Astrocyte of the cerebellum (primary cell): ENCODE data around the gene WDR7.

ENCODE experiments used
- DNase-seq: peaks from one replicate; pipeline ENCODE4 v3.0.0-alpha.2; 2011; ENCODE audit warnings: low read depth
- H3K4me3 ChIP-seq: 2 replicates; pipeline ENCODE4 v1.5.1; 2011; ENCODE audit warnings: mild to moderate bottlenecking, low read depth, low read length, moderate library complexity
- in situ Hi-C: cut with HindIII; loops from 2 replicates; pipeline ENCODE4 v1.10.0; 2017; ENCODE audit warnings: low sequenced_read_pairs
- TF ChIP-seq, protein P1 (sequence below): IDR thresholded peaks from 2 replicates; pipeline ENCODE4 v1.5.1; 2012; ENCODE audit warnings: low read length, low read depth, moderate library complexity, mild to moderate bottlenecking; ENCODE audit errors: missing control alignments

Gene WDR7

DNA sequence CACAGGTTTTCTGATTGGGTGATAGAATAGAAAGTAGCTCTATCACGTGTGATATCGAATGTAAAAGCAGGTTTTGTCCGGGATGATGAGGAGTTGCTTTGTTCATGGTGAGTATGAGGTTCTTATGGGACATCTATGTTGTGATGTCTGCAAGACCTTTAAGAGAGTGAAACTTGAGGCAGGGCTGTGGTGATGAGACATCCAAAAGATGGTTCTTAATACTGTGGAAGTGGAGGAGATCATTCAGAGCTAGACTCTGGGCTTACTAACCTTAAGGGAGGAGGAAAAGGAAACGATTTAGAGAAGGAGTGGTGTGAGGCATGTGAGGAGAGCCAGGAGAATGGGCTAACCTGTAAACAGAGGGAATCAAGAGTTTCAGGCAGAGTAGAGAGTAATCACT, 92.0 kb downstream of the WDR7 start:
- no peak overlapping the region for H3K4me3 ChIP-seq
- in situ Hi-C loops = no loop called here
- no peak for DNase-seq
- TF ChIP-seq, protein P1, sequence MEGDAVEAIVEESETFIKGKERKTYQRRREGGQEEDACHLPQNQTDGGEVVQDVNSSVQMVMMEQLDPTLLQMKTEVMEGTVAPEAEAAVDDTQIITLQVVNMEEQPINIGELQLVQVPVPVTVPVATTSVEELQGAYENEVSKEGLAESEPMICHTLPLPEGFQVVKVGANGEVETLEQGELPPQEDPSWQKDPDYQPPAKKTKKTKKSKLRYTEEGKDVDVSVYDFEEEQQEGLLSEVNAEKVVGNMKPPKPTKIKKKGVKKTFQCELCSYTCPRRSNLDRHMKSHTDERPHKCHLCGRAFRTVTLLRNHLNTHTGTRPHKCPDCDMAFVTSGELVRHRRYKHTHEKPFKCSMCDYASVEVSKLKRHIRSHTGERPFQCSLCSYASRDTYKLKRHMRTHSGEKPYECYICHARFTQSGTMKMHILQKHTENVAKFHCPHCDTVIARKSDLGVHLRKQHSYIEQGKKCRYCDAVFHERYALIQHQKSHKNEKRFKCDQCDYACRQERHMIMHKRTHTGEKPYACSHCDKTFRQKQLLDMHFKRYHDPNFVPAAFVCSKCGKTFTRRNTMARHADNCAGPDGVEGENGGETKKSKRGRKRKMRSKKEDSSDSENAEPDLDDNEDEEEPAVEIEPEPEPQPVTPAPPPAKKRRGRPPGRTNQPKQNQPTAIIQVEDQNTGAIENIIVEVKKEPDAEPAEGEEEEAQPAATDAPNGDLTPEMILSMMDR = no peak

DNA sequence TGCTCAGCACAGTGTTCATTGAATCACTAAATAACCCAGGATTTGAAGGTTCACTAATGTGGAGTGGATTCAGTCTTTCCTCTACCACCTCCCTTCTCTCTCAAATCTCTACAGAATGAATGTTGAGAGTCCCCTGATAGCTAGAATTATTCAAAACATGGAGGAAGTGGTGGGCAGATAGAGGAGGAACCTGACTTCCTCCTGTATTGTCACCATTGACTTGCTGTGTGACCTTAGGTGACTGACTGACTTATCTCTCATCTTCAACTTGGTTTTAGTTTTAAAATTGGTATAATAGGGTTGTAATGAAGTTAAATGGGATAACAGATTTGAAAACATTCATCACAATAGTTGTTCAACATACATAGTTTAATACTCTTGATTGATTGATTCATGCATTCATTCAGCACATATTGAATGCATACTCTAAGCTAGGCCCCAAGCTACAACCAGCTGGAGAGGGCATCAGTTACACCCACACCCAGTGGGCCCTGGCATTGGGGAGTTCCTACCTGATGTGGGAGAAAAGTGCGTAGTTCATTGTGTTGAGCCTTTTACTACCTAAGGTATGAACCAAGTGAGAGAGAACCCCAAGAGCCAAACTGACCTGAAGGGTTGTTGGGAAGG, 96.0 kb downstream of the WDR7 start:
- in situ Hi-C loops = no loop called here
- H3K4me3 ChIP-seq = no peak overlapping the region
- DNase-seq = no peak
- TF ChIP-seq, protein P1 = no peak

DNA sequence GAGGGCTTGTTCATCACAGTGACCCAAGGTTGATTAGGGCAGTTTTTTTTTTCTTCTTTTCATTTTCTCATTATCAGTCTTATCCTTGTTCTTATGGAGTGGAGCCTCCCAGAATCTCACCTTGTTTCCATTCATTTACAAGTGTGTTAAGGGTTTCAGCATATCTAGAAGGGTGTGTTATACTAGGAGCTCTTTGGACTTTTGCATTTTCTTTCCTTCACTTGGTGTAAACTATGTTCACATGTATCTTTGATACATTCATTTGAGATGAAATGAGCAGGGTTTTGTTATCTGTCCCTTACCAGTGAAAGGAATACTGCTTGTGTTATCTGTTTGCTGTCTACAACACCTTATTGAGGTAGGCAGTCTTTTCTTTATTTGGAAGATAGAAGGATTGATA, 96.7 kb downstream of the WDR7 start:
- no peak for DNase-seq
- in situ Hi-C loops = no loop called here
- H3K4me3 ChIP-seq = no peak overlapping the region
- TF ChIP-seq, protein P1 = no peak

DNA sequence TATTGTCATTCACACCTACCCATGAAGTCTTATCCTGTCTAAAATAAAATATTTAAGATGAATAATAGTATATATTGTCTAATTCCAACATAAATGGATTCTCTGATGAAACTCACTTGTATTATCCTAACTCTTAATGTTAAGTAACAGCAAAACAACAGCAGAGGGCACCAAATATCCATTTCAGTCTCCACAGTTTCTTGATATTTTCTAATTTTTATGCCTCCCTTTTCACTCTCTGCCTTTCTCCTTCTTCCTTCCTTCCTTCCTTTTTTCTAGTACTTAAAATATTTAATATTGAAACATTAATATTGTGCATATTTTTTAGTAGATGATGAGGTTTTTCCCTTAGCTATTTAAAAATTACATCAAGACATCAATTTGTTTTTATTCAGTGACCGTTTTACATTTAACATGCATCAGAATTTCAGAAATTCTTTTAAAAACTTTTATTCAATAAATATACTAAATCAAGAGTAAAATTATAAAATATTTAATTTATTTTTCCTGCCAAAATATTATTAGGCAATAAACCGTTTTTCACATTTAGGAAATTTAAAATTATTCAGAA, 97.6 kb downstream of the WDR7 start:
- TF ChIP-seq, protein P1 = peak; percentile 44
- peak; percentile 40 for DNase-seq
- no peak overlapping the region for H3K4me3 ChIP-seq
- in situ Hi-C loops = no loop called here

DNA sequence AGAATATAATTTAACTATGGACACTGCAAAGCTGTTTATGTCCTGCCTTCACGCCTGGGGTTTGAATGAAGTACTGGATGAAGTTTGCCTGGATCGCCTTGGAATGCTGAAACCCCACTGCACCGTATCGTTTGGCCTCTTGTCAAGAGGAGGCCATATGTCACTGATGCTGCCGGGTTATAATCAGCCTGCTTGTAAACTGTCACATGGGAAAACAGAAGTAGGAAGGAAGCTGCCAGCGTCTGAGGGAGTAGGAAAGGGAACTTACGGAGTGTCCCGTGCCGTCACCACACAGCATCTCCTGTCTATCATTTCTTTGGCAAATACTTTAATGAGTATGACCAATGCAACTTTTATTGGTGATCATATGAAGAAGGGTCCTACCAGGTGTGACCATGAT, 105.8 kb downstream of the WDR7 start:
- in situ Hi-C loops = no loop called here

DNA sequence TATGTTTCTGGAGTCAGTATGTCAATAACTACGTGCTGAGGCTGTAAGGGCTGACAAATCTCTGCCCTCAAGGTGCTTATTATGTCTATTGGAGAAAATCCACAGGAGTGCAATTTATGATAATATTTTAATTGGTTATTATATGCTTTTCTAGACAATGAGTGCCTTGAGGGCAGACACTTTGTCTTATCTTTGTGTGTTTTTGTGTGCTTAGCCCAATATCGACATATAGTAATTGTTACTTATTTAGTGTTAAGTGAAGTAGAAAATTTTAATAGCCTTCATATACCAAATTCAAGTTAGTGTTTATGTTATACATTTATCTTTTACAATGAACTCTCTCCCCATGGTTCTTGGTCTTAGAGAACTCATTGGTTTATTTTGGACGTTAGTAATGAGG, 118.9 kb downstream of the WDR7 start:
- TF ChIP-seq, protein P1 = no peak
- no peak overlapping the region for H3K4me3 ChIP-seq
- DNase-seq = no peak
- in situ Hi-C loops = no loop called here

More for the DNA sequence above, 105.8 kb downstream of the WDR7 start:
- no peak overlapping the region for H3K4me3 ChIP-seq
- no peak for DNase-seq
- TF ChIP-seq, protein P1 = no peak

DNA sequence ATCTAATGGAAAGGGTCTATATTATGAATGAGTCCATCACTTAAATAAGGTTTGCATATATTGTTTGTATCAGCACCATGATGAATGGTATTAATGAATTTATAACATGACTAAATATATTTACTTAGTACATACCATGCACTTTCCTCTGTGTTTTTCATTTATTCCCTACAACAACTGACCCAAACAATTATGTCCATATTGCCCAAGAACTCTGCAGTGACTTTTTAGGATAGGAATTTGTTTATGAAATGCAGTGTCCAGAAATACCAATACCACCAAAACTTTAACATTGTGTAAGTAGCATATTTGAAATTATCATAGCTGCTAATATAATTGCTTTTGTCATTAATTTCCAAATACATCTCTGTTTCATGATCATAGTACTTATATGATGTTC, 119.7 kb downstream of the WDR7 start:
- no peak for DNase-seq
- H3K4me3 ChIP-seq = no peak overlapping the region
- TF ChIP-seq, protein P1 = no peak
- in situ Hi-C loops = no loop called here
